GM12878 (cell line): ENCODE data around the gene NT5DC4.

Experiments
- JUNB ChIP-seq: IDR thresholded peaks from 2 replicates; pipeline ENCODE4 v1.6.1; 2016; ENCODE audit warnings: antibody characterized with exemption, mild to moderate bottlenecking
- PAX5 ChIP-seq: IDR thresholded peaks from 2 replicates; pipeline ENCODE4 v1.6.1; 2011; ENCODE audit warnings: low read depth, low read length, borderline replicate concordance
- USF2 ChIP-seq: IDR thresholded peaks from 2 replicates; pipeline ENCODE4 v1.6.1; 2011; ENCODE audit warnings: low read depth, low read length, improper control_type of control experiment, borderline replicate concordance

DNA sequence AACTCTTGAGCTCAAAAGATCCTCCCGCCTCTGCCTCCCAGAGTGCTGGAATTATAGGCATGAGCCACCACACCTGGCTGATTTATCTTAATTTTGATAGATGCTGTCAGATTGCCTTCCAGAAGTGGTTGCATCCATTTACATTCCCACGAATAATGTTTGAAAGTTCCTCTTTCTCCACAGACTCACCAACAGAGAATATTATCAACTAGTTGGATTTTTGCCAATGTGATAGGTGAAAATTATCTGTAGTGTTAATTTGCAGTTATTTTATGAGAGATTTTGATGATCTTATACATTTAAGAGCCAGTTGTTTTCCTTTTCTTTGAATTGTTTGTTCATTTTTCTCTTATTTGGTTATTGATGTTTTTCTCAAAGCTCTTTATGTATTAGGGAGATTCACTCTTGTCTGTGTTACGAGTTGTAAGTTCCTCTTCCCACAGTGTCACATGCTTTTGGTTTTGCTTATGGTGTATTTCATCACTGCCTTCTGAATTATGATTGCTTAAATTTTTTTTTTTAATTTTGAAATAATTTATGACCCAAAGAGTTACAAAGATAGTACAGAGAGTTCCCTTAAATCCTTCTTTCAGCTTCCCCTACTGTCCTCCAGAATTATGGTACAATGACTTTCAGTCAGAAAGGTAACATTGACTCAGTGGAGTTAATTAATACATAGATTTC, 20.7 kb upstream of the NT5DC4 start:
- no peak for TF ChIP-seq PAX5
- no peak for TF ChIP-seq JUNB
- TF ChIP-seq USF2 = no peak; the same call in 1 of the 2 replicates
